Measurements from ENCODE around the gene ACOX1. TPM values are rescaled to one million over a fixed set of nuclear protein-coding genes. Genes with fewer than 3 reads are reported as not detected.
A peak's percentile ranks its signal among the peaks of the same experiment; 100 is the strongest.

The ACOX1 gene
- total and polyA plus RNA-seq, 2 of the 13 experiments (the other 11 are each of a cell fraction or from before 2014, with no cell fraction given): 86.4 to 120 TPM

DNA sequence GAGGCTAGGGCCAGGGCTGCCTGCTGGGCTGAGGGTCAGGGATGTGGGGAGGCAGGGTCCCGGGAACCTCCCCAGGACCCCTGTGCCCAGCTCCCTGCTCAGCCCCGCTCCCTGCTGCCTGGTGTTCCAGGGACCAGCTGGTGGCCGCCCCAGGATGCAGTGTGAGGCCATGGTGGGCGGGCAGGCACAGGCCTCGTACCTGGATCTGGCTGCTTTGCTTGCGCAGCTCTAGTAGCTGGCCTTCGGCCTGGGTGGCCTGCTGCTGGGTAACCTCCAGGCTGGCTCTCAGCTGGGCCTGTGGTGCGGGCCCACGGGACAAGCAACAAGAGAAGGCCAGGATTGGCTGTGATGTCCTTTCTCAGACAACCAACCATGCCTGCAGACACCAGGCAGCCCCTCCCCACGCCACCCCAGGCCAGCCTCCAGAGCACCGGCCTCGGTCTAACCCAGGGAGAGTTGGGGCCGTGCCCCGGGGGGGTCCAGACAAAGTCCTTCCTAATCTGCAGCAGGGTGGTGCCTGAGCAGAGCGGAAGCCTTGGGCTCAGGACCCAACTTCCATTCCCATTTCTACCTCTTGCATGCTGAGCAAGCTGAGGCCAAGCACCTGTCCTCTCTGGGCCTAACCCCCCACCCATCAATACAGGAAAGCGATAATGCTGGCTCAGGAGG, 86.3 kb downstream of the ACOX1 start (continued):
- TF ChIP-seq ZNF746 (CRISPR knock-in tag; IDR thresholded peaks at IDR 0.05) (0 out of 2 replicates have a peak, but pooled peaks have one; percentile 1), ARID2 (CRISPR knock-in tag; IDR thresholded peaks at IDR 0.05; ENCODE audit: borderline replicate concordance) (no peak), KDM6A (CRISPR knock-in tag; IDR thresholded peaks at IDR 0.05; ENCODE audit: low read depth) (no peak), U2AF2 (IDR thresholded peaks at IDR 0.05; ENCODE audit: low read depth, low read length) (no peak), ATF7-NPFF (CRISPR knock-in tag; IDR thresholded peaks at IDR 0.05; ENCODE audit: low read depth) (no peak), ZNF264 (CRISPR knock-in tag; IDR thresholded peaks at IDR 0.05) (peak; percentile 83; the same call in 1 of the 2 replicates), ZNF10 (CRISPR knock-in tag; IDR thresholded peaks at IDR 0.05; ENCODE audit: borderline replicate concordance, low read depth) (no peak), ZEB1 (IDR thresholded peaks at IDR 0.05; ENCODE audit: insufficient replicate concordance, low read depth) (peak; percentile 44), ZNF790 (CRISPR knock-in tag; IDR thresholded peaks at IDR 0.05; ENCODE audit: borderline replicate concordance) (no peak), DNMT3B (CRISPR knock-in tag; conservative IDR thresholded peaks at IDR 0.05) (no peak), AHDC1 (CRISPR knock-in tag; IDR thresholded peaks at IDR 0.05; ENCODE audit: borderline replicate concordance) (peak; percentile 57), PAWR (CRISPR knock-in tag; IDR thresholded peaks at IDR 0.05; ENCODE audit: borderline replicate concordance) (0 out of 2 replicates have a peak, but pooled peaks have one; percentile 3), ZNF576 (CRISPR knock-in tag; IDR thresholded peaks at IDR 0.05) (no peak), FOSL2 (CRISPR knock-in tag; IDR thresholded peaks at IDR 0.05) (no peak), ZNF501 (CRISPR knock-in tag; IDR thresholded peaks at IDR 0.05) (no peak), TOE1 (CRISPR knock-in tag; IDR thresholded peaks at IDR 0.05) (no peak), TEAD3 (CRISPR knock-in tag; optimal IDR thresholded peaks at IDR 0.05; ENCODE audit: borderline replicate concordance) (no peak), HOXA3 (CRISPR knock-in tag; IDR thresholded peaks at IDR 0.05) (peak; percentile 69), ZFAT (CRISPR knock-in tag; conservative IDR thresholded peaks at IDR 0.05) (no peak)
- TF ChIP-seq, protein P1, sequence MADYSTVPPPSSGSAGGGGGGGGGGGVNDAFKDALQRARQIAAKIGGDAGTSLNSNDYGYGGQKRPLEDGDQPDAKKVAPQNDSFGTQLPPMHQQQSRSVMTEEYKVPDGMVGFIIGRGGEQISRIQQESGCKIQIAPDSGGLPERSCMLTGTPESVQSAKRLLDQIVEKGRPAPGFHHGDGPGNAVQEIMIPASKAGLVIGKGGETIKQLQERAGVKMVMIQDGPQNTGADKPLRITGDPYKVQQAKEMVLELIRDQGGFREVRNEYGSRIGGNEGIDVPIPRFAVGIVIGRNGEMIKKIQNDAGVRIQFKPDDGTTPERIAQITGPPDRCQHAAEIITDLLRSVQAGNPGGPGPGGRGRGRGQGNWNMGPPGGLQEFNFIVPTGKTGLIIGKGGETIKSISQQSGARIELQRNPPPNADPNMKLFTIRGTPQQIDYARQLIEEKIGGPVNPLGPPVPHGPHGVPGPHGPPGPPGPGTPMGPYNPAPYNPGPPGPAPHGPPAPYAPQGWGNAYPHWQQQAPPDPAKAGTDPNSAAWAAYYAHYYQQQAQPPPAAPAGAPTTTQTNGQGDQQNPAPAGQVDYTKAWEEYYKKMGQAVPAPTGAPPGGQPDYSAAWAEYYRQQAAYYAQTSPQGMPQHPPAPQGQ (CRISPR knock-in tag; IDR thresholded peaks at IDR 0.05; ENCODE audit: borderline replicate concordance): no peak; the same call in 1 of the 2 replicates
- TF ChIP-seq, protein P2, sequence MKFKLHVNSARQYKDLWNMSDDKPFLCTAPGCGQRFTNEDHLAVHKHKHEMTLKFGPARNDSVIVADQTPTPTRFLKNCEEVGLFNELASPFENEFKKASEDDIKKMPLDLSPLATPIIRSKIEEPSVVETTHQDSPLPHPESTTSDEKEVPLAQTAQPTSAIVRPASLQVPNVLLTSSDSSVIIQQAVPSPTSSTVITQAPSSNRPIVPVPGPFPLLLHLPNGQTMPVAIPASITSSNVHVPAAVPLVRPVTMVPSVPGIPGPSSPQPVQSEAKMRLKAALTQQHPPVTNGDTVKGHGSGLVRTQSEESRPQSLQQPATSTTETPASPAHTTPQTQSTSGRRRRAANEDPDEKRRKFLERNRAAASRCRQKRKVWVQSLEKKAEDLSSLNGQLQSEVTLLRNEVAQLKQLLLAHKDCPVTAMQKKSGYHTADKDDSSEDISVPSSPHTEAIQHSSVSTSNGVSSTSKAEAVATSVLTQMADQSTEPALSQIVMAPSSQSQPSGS (CRISPR knock-in tag; IDR thresholded peaks at IDR 0.05): 0 out of 2 replicates have a peak, but pooled peaks have one; percentile 39
